ENCODE measurements around the gene ACKR3.

Gene ACKR3

GRCh38 chr2:236568922-236569572 lies 578 bp upstream of the ACKR3 start:
- DNase-seq (ENCODE audit: low read depth in 2 of 2): no peak

DNA sequence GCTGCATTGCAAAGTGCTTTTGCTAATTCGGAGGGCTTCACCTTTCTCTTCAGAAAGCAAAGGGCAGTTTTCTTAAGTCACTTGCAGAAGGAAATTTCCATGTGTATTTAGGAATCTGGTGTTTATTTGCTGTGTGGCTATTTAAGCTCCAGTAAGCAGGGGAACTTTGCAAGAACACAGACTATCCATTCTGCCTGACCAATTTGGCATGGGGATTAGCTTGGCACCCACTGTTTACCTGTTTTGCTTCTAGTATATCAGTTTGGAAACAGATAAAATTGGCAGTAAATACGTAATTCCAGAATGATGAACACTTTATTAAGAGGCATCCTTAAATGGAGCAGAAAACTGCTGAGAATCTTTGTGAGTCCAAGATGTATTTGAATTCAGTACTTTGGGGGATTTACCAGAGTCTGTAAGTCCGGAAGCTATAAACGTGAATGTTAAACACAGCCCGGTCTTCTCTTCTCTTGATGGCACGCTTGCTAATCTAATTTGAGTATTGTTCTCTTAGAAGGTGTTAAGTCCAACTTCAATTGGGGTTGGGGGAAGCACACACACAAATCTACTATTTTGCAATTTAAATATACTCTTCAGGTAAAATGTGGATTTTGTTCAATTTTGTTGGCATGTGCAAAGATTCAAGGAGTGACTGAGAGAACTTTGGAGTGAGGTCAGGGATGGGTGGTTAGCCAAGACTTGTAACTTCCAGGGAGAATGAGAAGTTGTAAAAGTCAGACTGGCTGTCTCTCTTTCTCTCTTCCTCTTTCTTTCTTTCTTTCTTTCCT lies 650 bp downstream of the ACKR3 start:
- no peak for DNase-seq (ENCODE audit: low read depth in 2 of 2)

GRCh38 chr2:236571145-236571544 lies 1.5 kb downstream of the ACKR3 start:
- DNase-seq (ENCODE audit: low read depth in 2 of 2): no peak

DNA sequence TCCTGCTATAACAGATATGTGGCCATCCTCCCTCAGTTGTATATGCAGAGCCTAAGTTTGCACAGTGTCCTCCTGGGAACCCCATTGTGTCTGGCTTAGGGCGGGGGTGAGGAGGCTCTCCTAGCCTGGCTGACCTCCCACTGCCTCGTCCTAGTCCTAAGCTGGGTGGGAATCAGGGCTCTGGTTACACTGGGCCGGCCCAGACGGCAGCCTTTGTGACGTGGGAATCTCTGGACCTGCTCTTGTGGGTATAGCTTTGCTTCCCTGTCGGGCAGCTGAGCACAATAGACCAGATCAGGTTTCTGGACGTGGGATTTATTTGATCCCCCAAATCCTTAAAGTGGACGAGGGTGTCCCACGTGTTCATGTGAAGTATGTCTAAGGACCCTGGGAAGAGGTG lies 2.9 kb downstream of the ACKR3 start:
- DNase-seq (ENCODE audit: low read depth in 2 of 2): no peak

DNA sequence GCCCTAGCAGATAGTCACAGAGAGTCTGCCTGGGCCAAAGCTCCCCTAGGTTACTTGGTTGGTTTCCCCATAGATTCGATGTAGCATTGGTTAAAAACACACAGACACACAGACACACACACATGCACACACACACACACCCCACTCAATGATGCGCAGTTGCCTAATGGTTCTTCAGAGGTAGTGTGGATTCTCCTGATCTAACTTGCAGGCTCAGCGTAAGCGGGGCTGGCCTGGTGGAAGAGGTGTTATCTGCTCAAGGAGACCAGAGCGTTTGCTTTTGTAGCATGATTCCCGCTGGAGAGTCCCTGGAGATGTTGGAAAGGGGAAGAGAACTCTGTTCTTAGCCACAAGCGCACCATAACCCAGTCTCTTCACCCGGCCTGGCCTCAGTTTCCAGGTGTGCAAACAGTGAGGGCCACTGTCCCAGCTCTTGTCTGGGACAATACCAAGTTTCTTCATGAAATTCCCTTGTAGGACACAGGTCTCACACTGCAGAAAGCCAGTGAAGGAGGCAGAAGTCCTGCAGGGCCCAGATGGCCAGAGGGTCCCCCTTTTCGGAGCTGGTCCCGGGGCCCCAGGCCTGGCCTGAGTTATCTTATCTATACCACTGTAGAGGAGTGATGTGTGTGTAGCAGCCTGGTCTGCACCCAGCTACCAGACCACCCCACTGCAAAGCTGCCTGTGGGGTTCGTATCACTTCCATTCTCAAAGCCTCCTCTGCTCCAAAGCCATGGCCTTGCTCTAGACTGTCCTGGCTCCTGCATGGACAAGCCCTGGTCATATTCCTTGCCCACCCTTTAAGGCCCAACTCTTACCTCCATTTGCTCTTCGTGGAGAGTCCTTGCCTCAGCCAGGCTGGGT lies 3.7 kb downstream of the ACKR3 start:
- no peak for DNase-seq (ENCODE audit: low read depth in 2 of 2)

GRCh38 chr2:236574000-236574399 lies 4.4 kb downstream of the ACKR3 start:
- no peak for DNase-seq (ENCODE audit: low read depth in 2 of 2)

GRCh38 chr2:236574424-236575145 lies 5.0 kb downstream of the ACKR3 start:
- no peak for DNase-seq (ENCODE audit: low read depth in 2 of 2)

GRCh38 chr2:236575510-236575909 lies 5.9 kb downstream of the ACKR3 start:
- no peak for DNase-seq (ENCODE audit: low read depth in 2 of 2)

GRCh38 chr2:236576087-236576486 lies 6.5 kb downstream of the ACKR3 start:
- DNase-seq (ENCODE audit: low read depth in 2 of 2): no peak

DNA sequence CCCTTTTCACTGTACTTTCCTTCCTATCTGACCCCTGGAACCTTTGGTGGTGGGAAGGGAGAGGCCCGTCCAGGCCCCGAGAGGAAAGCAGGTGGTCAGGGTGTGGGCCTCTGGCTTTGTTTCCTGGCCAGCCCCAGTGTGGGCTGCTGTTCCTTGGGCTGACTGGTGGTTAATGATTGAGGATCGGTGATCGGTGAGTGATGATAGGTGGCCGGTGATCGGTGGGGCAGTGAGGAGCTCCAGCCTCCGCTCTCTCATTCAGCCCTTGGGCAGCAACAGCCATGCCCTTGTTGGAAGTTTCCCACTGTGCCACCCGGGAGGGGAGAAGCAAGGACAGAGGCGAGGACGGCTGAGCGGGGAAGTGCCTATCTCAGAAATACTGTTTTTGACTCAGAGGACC lies 7.3 kb downstream of the ACKR3 start:
- DNase-seq (ENCODE audit: low read depth in 2 of 2): no peak

DNA sequence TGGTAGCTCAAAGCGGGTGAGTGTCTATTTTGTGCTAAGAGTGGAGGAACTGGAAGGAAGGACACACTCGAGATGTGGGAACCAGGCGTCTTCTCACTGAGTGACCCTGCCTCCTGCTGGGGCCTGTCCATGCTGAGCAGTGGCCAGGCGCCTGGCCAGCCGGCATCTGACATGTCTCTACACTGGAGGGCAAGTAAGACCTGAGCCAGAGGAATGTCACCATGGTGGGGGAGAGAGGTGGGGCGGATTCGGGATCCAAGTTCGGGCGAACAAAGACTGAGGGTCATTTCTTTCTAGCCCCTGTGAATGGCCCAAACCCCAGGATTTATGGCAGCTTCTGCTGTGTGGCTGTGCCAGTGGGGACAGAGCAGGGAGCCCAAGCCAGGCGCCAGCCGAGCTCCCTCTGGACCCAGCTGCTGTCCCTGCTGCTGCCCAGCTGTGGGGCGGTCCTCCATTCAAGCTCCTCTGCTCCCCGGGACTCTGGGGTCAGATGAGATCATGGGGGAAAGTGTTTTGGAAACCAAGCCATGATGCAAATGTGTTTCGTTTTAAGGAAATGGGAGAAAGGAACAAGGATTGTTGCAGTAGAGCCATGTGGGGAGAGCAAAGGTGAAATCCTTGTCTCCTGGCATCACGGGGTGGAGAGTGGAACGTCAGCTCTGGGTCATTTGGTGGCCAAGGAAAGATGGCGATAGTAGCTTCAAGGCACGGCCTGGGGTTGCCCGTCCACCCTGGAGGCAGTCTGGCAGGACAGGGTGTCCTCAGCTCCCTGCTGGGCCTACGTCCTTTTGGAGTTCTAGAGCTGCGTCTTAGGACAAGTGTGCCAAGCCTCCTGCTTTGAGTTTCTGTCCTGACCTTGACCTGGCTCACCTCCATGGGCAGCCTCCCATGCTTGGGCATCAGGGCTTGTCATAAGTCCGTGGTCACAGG lies 8.1 kb downstream of the ACKR3 start:
- DNase-seq (ENCODE audit: low read depth in 2 of 2): no peak

DNA sequence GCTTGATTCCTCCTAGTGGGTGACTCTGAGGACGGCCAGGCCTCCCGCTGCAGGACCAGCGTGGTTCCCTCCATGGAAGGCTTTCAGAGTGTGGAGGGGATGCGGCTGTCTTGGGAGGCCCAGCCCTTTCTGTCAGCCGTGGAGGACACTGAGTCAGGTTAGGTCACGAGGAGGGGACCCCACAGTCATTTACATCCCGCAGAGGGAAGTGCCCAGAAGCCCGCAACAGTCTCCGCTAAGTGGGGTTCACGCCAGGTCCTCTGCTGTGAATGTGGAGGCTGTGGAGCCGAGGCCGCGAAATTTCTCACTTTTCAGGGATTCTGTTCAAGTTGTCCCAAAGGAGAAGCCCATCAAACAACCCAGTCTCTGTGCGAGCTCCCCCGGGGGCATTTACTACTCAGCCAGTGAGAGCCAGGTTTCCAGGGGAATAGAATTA lies 8.8 kb downstream of the ACKR3 start:
- DNase-seq (ENCODE audit: low read depth in 2 of 2): no peak

DNA sequence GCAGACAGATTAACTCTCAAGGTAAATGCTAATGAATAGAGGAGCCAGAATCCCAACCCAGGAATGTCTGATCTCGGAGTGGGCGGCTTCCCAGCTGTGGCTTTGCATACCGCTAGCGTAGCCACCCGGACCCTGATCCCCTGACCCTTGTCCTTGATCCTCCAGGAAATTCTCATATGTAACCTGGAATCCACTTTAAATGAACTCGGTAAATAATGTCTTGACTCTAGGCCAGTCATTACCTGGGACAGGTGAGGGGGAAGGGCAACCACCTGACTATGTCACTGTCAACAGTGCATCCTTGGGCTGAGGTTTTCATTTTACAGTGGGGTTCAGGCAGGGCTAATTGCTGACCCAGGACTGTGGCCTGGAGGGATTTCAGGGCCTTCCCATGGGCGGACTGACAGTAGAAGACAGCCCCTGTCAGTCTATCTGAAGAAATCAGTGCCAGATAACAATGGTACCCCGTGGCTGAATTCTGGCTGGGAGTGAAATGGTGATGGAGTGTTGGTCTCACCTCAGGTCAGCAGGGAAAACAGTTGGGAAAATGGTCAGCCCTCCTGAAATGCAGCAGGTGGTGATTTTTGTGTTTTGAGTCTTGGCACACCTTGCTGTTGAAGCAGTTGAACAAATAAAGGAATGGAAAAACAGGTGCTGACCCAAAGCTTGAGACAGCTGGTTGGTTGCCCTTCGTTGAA lies 9.6 kb downstream of the ACKR3 start:
- no peak for DNase-seq (ENCODE audit: low read depth in 2 of 2)

DNA sequence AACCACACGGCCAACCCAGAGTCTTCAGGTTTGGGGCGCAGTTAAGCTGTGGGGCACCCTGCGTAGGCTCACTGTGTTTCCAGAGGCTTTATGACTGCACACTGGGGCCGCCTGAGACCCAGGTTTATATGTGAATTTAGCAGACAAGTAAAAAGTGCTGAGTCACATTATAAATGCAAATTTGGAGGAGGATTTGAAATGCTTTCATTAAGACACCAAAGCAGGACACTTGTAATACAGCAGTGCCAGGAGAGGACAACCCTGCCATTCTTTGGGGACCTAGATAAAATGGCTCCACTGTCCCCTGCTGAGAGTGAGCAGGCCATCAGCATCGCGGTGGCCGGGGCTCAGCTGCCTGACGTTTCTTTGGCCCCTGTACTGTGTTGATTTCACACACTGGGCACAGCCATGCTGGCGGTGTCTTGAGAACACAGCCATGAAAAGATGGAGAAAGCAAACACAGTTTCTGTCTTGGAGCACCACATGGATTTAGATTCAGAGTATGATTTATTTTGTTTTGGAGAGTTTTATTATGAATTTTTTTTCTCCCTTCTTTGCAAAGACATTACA lies 10.2 kb downstream of the ACKR3 start:
- no peak for DNase-seq (ENCODE audit: low read depth in 2 of 2)

DNA sequence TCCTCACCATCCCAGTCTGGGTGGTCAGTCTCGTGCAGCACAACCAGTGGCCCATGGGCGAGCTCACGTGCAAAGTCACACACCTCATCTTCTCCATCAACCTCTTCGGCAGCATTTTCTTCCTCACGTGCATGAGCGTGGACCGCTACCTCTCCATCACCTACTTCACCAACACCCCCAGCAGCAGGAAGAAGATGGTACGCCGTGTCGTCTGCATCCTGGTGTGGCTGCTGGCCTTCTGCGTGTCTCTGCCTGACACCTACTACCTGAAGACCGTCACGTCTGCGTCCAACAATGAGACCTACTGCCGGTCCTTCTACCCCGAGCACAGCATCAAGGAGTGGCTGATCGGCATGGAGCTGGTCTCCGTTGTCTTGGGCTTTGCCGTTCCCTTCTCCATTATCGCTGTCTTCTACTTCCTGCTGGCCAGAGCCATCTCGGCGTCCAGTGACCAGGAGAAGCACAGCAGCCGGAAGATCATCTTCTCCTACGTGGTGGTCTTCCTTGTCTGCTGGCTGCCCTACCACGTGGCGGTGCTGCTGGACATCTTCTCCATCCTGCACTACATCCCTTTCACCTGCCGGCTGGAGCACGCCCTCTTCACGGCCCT lies 11.2 kb downstream of the ACKR3 start:
- DNase-seq (ENCODE audit: low read depth in 2 of 2): no peak

- DNase-seq (ENCODE audit: low read depth in 2 of 2): no peak
Observed at GRCh38 chr2:236581546-236581945, 11.9 kb downstream of the ACKR3 start.

DNA sequence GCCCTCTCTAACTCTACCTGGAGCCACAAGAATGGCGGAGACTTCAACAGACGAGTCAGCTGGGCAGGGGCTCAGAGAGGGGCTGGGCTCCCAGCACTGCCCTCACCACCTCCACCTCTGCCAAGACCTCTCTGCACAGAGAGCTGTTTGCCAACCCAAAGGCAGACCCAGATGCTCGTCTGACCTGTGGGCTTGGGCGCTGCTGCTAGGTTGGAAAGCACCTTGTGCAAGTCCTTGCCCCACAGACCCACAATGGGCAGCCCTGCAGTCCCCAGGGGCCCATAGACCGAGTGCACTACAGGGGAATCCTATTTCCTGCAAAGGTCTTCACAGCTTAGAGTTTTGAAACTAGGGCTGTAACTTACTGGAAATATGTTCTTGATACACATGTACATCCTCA lies 13.3 kb downstream of the ACKR3 start:
- DNase-seq (ENCODE audit: low read depth in 2 of 2): no peak

DNA sequence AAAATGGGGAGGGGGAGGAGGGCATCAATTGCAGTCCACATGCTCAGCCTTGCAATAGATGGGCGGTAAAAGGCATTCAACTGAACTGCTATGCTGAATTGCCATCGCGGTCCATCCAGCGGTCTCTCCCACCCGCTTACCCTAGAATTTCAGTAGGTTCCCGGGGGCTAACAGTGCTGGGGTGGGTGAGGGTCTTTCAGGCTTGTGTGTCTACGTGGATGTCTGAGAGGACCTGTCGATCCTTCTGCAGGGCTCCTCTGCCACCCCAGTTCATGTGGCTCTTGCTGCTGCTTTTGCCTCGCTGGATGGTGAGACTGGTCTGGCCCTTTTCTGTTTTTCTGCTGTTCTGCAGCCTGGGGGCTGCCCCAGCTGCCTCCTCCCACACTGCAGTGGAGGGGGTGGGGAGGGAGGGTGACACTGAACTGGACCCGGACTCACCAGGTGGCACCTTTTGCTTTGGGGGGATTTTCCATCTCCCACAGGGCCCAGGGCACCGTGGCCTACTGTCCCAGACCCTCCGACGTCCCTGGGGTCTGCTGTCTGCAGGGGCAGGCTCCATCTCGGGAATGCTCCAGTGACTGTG lies 14.1 kb downstream of the ACKR3 start:
- no peak for DNase-seq (ENCODE audit: low read depth in 2 of 2)
